ENCODE data around the gene TSEN34.
"Not testable (repeated sequence)": the region's sequence is repeated elsewhere in the genome, so short reads cannot be mapped to it uniquely, and the experiment has no call there.

Gene TSEN34

GRCh38 chr19:54183431-54183830 lies 7.7 kb upstream of the TSEN34 start:
- DNase-seq (ENCODE audit: insufficient read length, low spot score) (no peak), FAIRE-seq (no peak)

GRCh38 chr19:54186351-54186750 lies 4.8 kb upstream of the TSEN34 start:
- DNase-seq (ENCODE audit: insufficient read length, low spot score) = no peak
- no peak for FAIRE-seq

GRCh38 chr19:54186934-54187381 lies 4.2 kb upstream of the TSEN34 start:
- no peak for DNase-seq (ENCODE audit: insufficient read length, low spot score)
- no peak for FAIRE-seq

GRCh38 chr19:54188215-54188871 lies 2.8 kb upstream of the TSEN34 start:
- FAIRE-seq (peak; percentile 39), DNase-seq (ENCODE audit: insufficient read length, low spot score) (no peak)

- FAIRE-seq (peak; percentile 48), DNase-seq (ENCODE audit: insufficient read length, low spot score) (peak; percentile 82)
Observed at GRCh38 chr19:54189145-54189734, 1.9 kb upstream of the TSEN34 start, which contains the start of gene MBOAT7. MBOAT7 (minus strand) TSS chr19:54189580; CDS start chr19:54188508, 1,072 bp downstream.

- DNase-seq (ENCODE audit: insufficient read length, low spot score) (peak; percentile 87), FAIRE-seq (no peak)
Observed at GRCh38 chr19:54189735-54190502, 1.2 kb upstream of the TSEN34 start.

- peak; percentile 99 for FAIRE-seq
Observed at GRCh38 chr19:54190503-54191010, 551 bp upstream of the TSEN34 start.

GRCh38 chr19:54191811-54192453 lies 824 bp downstream of the TSEN34 start:
- DNase-seq (ENCODE audit: insufficient read length, low spot score) = no peak
- no peak for FAIRE-seq

More at GRCh38 chr19:54190503-54191010, 551 bp upstream of the TSEN34 start:
- no peak for DNase-seq (ENCODE audit: insufficient read length, low spot score)

GRCh38 chr19:54193011-54193410 lies 1.9 kb downstream of the TSEN34 start:
- DNase-seq (ENCODE audit: insufficient read length, low spot score) (no peak), FAIRE-seq (no peak)

- FAIRE-seq; DNase-seq (ENCODE audit: insufficient read length, low spot score): not testable (repeated sequence)
Observed at GRCh38 chr19:54194463-54194862, 3.4 kb downstream of the TSEN34 start.

GRCh38 chr19:54196536-54196935 lies 5.4 kb downstream of the TSEN34 start:
- FAIRE-seq = no peak
- no peak for DNase-seq (ENCODE audit: insufficient read length, low spot score)

GRCh38 chr19:54197121-54197520 lies 6.0 kb downstream of the TSEN34 start:
- DNase-seq (ENCODE audit: insufficient read length, low spot score) (no peak), FAIRE-seq (no peak)

GRCh38 chr19:54199401-54199800 lies 8.3 kb downstream of the TSEN34 start:
- FAIRE-seq (no peak), DNase-seq (ENCODE audit: insufficient read length, low spot score) (no peak)

GRCh38 chr19:54201172-54201701 lies 10.1 kb downstream of the TSEN34 start:
- no peak for FAIRE-seq
- DNase-seq (ENCODE audit: insufficient read length, low spot score) = no peak

- no peak for FAIRE-seq
- no peak for DNase-seq (ENCODE audit: insufficient read length, low spot score)
Observed at GRCh38 chr19:54201980-54202379, 10.9 kb downstream of the TSEN34 start.

GRCh38 chr19:54203151-54203611 lies 12.1 kb downstream of the TSEN34 start:
- DNase-seq (ENCODE audit: insufficient read length, low spot score) = no peak
- FAIRE-seq = no peak

GRCh38 chr19:54204767-54205468 lies 13.8 kb downstream of the TSEN34 start:
- no peak for DNase-seq (ENCODE audit: insufficient read length, low spot score)
- no peak for FAIRE-seq

GRCh38 chr19:54206030-54206830 lies 15.1 kb downstream of the TSEN34 start:
- FAIRE-seq = no peak
- DNase-seq (ENCODE audit: insufficient read length, low spot score) = no peak

- DNase-seq (ENCODE audit: insufficient read length, low spot score) = no peak
Observed at GRCh38 chr19:54206831-54207177, 15.7 kb downstream of the TSEN34 start.

More at GRCh38 chr19:54206831-54207177, 15.7 kb downstream of the TSEN34 start:
- FAIRE-seq = no peak

Measured in GM19239 (cell line).